Body of pancreas (tissue), 4 donors: ENCODE data around the gene GKN2.

Experiments used
- POLR2A ChIP-seq, 3 donors: fragments of 450-650 bp; IDR thresholded peaks; one replicate each; pipeline ENCODE4 v1.6.1; 2016; ENCODE audit warnings: antibody characterized with exemption in 3 of 3, mild to moderate bottlenecking in 2 of 3
- TF ChIP-seq, protein P1 (sequence below), 7 experiments: fragments of 450-650 bp in 4 of 7; fragments of 200-600 bp in 3 of 7; sonication (generic) in 3 of 7; IDR thresholded peaks; one replicate each; pipeline ENCODE4 v1.5.1; 2016 to 2019; ENCODE audit warnings: antibody characterized with exemption in 7 of 7

DNA sequence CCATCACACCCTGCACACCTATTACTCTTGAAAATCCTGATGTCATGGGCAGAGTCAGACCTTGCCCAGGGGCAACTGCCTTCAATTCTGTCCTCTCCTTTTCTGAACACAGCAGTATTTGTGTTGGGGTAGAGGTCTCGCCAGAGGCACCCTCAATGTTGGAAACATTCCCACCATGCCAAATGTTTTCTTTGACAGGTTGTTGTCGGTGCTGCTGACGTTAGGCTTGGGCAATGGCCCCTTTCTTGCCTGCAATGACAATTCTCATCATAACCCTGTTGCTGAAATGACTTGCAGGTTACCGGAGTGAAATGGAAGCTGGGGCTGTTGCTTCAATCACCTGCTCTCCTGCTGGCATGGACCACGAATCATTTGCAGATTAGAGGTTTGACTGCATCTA, 39.6 kb upstream of the GKN2 start:
- no peak for TF ChIP-seq POLR2A (IDR thresholded peaks at IDR 0.05)
- TF ChIP-seq, protein P1, sequence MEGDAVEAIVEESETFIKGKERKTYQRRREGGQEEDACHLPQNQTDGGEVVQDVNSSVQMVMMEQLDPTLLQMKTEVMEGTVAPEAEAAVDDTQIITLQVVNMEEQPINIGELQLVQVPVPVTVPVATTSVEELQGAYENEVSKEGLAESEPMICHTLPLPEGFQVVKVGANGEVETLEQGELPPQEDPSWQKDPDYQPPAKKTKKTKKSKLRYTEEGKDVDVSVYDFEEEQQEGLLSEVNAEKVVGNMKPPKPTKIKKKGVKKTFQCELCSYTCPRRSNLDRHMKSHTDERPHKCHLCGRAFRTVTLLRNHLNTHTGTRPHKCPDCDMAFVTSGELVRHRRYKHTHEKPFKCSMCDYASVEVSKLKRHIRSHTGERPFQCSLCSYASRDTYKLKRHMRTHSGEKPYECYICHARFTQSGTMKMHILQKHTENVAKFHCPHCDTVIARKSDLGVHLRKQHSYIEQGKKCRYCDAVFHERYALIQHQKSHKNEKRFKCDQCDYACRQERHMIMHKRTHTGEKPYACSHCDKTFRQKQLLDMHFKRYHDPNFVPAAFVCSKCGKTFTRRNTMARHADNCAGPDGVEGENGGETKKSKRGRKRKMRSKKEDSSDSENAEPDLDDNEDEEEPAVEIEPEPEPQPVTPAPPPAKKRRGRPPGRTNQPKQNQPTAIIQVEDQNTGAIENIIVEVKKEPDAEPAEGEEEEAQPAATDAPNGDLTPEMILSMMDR (IDR thresholded peaks at IDR 0.05) = no peak
